ENCODE results near the gene CDK5.

CDK5 gene

DNA sequence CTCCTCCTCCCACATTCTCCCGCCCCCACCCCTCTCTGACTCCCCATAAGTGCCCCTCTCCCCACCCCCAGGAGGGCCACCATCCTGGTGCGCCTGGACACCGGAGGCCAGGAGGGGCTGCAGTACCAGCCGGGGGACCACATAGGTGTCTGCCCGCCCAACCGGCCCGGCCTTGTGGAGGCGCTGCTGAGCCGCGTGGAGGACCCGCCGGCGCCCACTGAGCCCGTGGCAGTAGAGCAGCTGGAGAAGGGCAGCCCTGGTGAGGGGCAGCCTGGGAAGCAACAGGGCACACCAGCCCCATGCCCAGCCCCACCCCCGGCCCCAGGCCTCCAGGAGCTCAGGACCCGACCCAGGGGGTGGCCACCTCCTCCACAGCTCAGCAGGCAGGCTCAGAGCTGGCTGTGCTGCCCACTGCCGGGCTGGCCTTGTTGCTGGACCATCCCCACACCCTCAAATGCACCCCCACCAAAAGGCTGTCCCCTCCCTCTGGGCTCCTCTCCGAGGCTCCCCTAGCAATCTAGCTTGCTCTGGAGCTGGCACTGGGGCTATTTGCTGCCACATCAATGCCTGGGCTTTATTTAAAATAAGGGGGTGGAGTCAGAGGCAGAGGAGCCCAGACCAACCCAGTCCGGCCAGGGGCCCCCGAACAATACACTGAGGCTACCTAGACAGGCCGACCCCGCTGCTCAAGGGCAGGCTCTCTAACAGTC lies 48.2 kb downstream of the CDK5 start:
- Histone ChIP-seq H3K4me3 (ENCODE audit: low read depth, low read length) (no peak overlapping the region), H3K27ac (ENCODE audit: low read depth, low read length) (no peak overlapping the region), H3K27me3 (ENCODE audit: insufficient read depth, low read length) (no peaks in the 10 kb centered on the region), H3K14ac (ENCODE audit: low read length) (no peak overlapping the region), H3K9me3 (ENCODE audit: insufficient read depth, low read depth, low read length) (peaks cover 4% of the 10 kb centered on the region), H3K4ac (ENCODE audit: low read depth, low read length) (no peak overlapping the region), H3K4me2 (ENCODE audit: low read length) (no peak overlapping the region), H3K23ac (ENCODE audit: low read length) (no peak overlapping the region), H3K79me2 (ENCODE audit: control insufficient read depth, insufficient read depth, low read length, poor library complexity) (no peaks in the 10 kb centered on the region), H4K91ac (ENCODE audit: low read depth, low read length) (peak overlapping the region; percentile 41), H3K4me1 (ENCODE audit: control insufficient read depth in 1 of 2, insufficient read depth in 2 of 2, low read length in 2 of 2) (peaks cover 33 to 42% of the 10 kb centered on the region in 2 experiments), H3K36me3 (ENCODE audit: control insufficient read depth in 1 of 2, insufficient read depth in 2 of 2, low read length in 2 of 2) (no peaks in the 10 kb centered on the region), H3K79me1 (ENCODE audit: low read length) (peaks cover 12% of the 10 kb centered on the region), H4K12ac (ENCODE audit: low read depth, low read length) (no peak overlapping the region), H3K9ac (ENCODE audit: low read length) (no peak overlapping the region), H2BK12ac (ENCODE audit: low read length) (no peak overlapping the region), H3K18ac (ENCODE audit: low read length) (no peak overlapping the region), H2BK120ac (ENCODE audit: insufficient read depth, low read length, poor library complexity) (no peak overlapping the region), H2BK5ac (ENCODE audit: low read depth, low read length, poor library complexity) (no peak overlapping the region), H2AK5ac (ENCODE audit: low read length) (no peak overlapping the region), H4K8ac (ENCODE audit: low read depth, low read length) (no peak overlapping the region), H2AFZ (ENCODE audit: insufficient read depth, low read length, poor library complexity) (no peak overlapping the region)
- no CpG with 5 or more reads among the region's 22 CpGs for WGBS (ENCODE audit: extremely low coverage, insufficient coverage, insufficient read length)
- no peak for DNase-seq

- Histone ChIP-seq H4K12ac (ENCODE audit: low read depth, low read length) (no peak overlapping the region), H3K4ac (ENCODE audit: low read depth, low read length) (no peak overlapping the region), H3K4me1 (ENCODE audit: control insufficient read depth in 1 of 2, insufficient read depth in 2 of 2, low read length in 2 of 2) (peaks cover 28 to 38% of the 10 kb centered on the region in 2 experiments), H3K27me3 (ENCODE audit: insufficient read depth, low read length) (no peaks in the 10 kb centered on the region), H2BK5ac (ENCODE audit: low read depth, low read length, poor library complexity) (no peak overlapping the region), H3K18ac (ENCODE audit: low read length) (no peak overlapping the region), H3K27ac (ENCODE audit: low read depth, low read length) (no peak overlapping the region), H4K91ac (ENCODE audit: low read depth, low read length) (no peak overlapping the region), H3K36me3 (ENCODE audit: control insufficient read depth in 1 of 2, insufficient read depth in 2 of 2, low read length in 2 of 2) (no peaks in the 10 kb centered on the region), H3K9me3 (ENCODE audit: insufficient read depth, low read depth, low read length) (peaks cover 2% of the 10 kb centered on the region), H3K4me3 (ENCODE audit: low read depth, low read length) (no peak overlapping the region), H3K79me2 (ENCODE audit: control insufficient read depth, insufficient read depth, low read length, poor library complexity) (no peaks in the 10 kb centered on the region), H3K14ac (ENCODE audit: low read length) (no peak overlapping the region), H3K4me2 (ENCODE audit: low read length) (no peak overlapping the region), H3K23ac (ENCODE audit: low read length) (no peak overlapping the region), H3K9ac (ENCODE audit: low read length) (no peak overlapping the region), H2BK120ac (ENCODE audit: insufficient read depth, low read length, poor library complexity) (no peak overlapping the region), H4K8ac (ENCODE audit: low read depth, low read length) (no peak overlapping the region), H2BK12ac (ENCODE audit: low read length) (peak overlapping the region; percentile 17), H3K79me1 (ENCODE audit: low read length) (peaks cover 9% of the 10 kb centered on the region), H2AFZ (ENCODE audit: insufficient read depth, low read length, poor library complexity) (peak overlapping the region; percentile 7), H2AK5ac (ENCODE audit: low read length) (peak overlapping the region; percentile 71)
- DNase-seq, result peak; percentile 54 to 79
- no CpG with 5 or more reads among the region's 40 CpGs for WGBS (ENCODE audit: extremely low coverage, insufficient coverage, insufficient read length)
These were observed 49.0 kb downstream of the CDK5 start for GRCh38 chr7:151008511-151009323.

DNA sequence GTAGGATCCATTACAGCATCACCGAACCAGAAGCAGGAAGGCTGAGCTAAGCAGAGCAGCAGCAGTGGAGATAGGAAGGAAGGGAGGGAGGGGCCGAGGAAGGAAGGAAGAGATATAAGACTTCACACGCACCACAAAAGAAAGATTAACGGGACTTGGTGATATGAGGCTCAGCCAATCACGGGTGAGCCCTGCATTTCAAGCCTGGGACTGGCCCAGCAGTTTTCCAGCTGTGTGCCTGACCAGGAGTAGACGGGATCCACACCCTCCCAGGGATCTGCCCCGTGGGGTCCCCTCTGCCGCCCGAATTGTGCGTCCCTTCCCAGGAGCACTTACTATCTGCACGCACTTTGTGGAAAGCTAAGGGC lies 49.6 kb downstream of the CDK5 start:
- Histone ChIP-seq H3K36me3 (ENCODE audit: control insufficient read depth in 1 of 2, insufficient read depth in 2 of 2, low read length in 2 of 2) (no peaks in the 10 kb centered on the region), H3K4me2 (ENCODE audit: low read length) (no peak overlapping the region), H3K4me1 (ENCODE audit: control insufficient read depth in 1 of 2, insufficient read depth in 2 of 2, low read length in 2 of 2) (peaks cover 25 to 34% of the 10 kb centered on the region in 2 experiments), H3K9ac (ENCODE audit: low read length) (no peak overlapping the region), H3K23ac (ENCODE audit: low read length) (no peak overlapping the region), H4K12ac (ENCODE audit: low read depth, low read length) (no peak overlapping the region), H3K4me3 (ENCODE audit: low read depth, low read length) (no peak overlapping the region), H3K79me1 (ENCODE audit: low read length) (peaks cover 9% of the 10 kb centered on the region), H3K79me2 (ENCODE audit: control insufficient read depth, insufficient read depth, low read length, poor library complexity) (no peaks in the 10 kb centered on the region), H4K8ac (ENCODE audit: low read depth, low read length) (no peak overlapping the region), H3K27ac (ENCODE audit: low read depth, low read length) (no peak overlapping the region), H3K9me3 (ENCODE audit: insufficient read depth, low read depth, low read length) (no peaks in the 10 kb centered on the region), H4K91ac (ENCODE audit: low read depth, low read length) (no peak overlapping the region), H2BK12ac (ENCODE audit: low read length) (no peak overlapping the region), H3K4ac (ENCODE audit: low read depth, low read length) (no peak overlapping the region), H2AFZ (ENCODE audit: insufficient read depth, low read length, poor library complexity) (no peak overlapping the region), H2BK120ac (ENCODE audit: insufficient read depth, low read length, poor library complexity) (no peak overlapping the region), H3K18ac (ENCODE audit: low read length) (no peak overlapping the region), H2AK5ac (ENCODE audit: low read length) (no peak overlapping the region), H3K14ac (ENCODE audit: low read length) (no peak overlapping the region), H2BK5ac (ENCODE audit: low read depth, low read length, poor library complexity) (no peak overlapping the region), H3K27me3 (ENCODE audit: insufficient read depth, low read length) (no peaks in the 10 kb centered on the region)
- no CpG with 5 or more reads among the region's 11 CpGs for WGBS (ENCODE audit: extremely low coverage, insufficient coverage, insufficient read length)
- DNase-seq, result no peak

DNA sequence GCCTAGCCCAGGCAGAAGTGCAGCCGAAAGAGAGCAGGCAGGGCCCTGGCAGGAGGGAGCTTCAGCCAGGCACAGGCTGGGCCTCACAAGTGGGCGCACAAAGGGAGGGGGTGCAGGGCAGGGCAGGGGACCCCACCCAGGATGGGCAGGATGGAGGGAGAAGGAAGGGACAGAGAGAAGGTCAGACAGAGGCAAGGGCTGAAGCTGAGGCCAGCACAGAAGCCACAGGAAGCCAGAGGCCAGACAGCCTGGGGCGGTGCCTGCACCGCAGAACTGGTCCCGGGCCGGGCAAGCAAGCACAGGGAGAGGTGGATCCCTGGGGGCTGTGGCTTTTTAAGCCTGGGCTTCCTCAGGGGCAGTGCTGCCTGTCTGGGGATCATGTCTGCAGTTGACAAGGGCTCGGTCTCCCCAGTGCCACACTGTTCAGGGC lies 50.2 kb downstream of the CDK5 start:
- Histone ChIP-seq H3K9me3 (ENCODE audit: insufficient read depth, low read depth, low read length) (no peaks in the 10 kb centered on the region), H2BK120ac (ENCODE audit: insufficient read depth, low read length, poor library complexity) (peak overlapping the region; percentile 10), H3K18ac (ENCODE audit: low read length) (no peak overlapping the region), H3K4me3 (ENCODE audit: low read depth, low read length) (no peak overlapping the region), H3K36me3 (ENCODE audit: control insufficient read depth in 1 of 2, insufficient read depth in 2 of 2, low read length in 2 of 2) (no peaks in the 10 kb centered on the region), H3K9ac (ENCODE audit: low read length) (no peak overlapping the region), H4K8ac (ENCODE audit: low read depth, low read length) (peak overlapping the region; percentile 2), H3K14ac (ENCODE audit: low read length) (peak overlapping the region; percentile 0), H3K27ac (ENCODE audit: low read depth, low read length) (no peak overlapping the region), H4K91ac (ENCODE audit: low read depth, low read length) (peak overlapping the region; percentile 38), H3K4me2 (ENCODE audit: low read length) (no peak overlapping the region), H4K12ac (ENCODE audit: low read depth, low read length) (no peak overlapping the region), H3K23ac (ENCODE audit: low read length) (no peak overlapping the region), H3K79me1 (ENCODE audit: low read length) (peaks cover 7% of the 10 kb centered on the region), H3K4me1 (ENCODE audit: control insufficient read depth in 1 of 2, insufficient read depth in 2 of 2, low read length in 2 of 2) (peaks cover 21 to 31% of the 10 kb centered on the region in 2 experiments), H2AK5ac (ENCODE audit: low read length) (peak overlapping the region; percentile 1), H3K4ac (ENCODE audit: low read depth, low read length) (no peak overlapping the region), H2BK5ac (ENCODE audit: low read depth, low read length, poor library complexity) (no peak overlapping the region), H2AFZ (ENCODE audit: insufficient read depth, low read length, poor library complexity) (no peak overlapping the region), H2BK12ac (ENCODE audit: low read length) (peak overlapping the region; percentile 1), H3K79me2 (ENCODE audit: control insufficient read depth, insufficient read depth, low read length, poor library complexity) (no peaks in the 10 kb centered on the region), H3K27me3 (ENCODE audit: insufficient read depth, low read length) (no peaks in the 10 kb centered on the region)
- no CpG with 5 or more reads among the region's 7 CpGs for WGBS (ENCODE audit: extremely low coverage, insufficient coverage, insufficient read length)
- no peak for DNase-seq
